SK-N-SH treated with all-trans-retinoic acid at 6 μM for 48 hours (cell line): ENCODE measurements around the gene SEC24A.

Experiments
- ATAC-seq: fragments of 200-7000 bp; cut with Tn5 transposase; 3 replicates; pipeline ENCODE4 v1.9.1; 2020; ENCODE audit warnings: mild to moderate bottlenecking, moderate library complexity
- BACH2 ChIP-seq: fragments of 250-450 bp; sonication (Bioruptor Pico); IDR thresholded peaks from 2 replicates; pipeline ENCODE4 v1.9.0; 2021; ENCODE audit warnings: mild to moderate bottlenecking, borderline replicate concordance
- CSDC2 ChIP-seq: fragments of 250-450 bp; sonication (Bioruptor Pico); IDR thresholded peaks from 2 replicates; pipeline ENCODE4 v1.5.0; 2020; ENCODE audit warnings: mild to moderate bottlenecking, moderate library complexity
- CSRNP3 ChIP-seq: fragments of 250-450 bp; sonication (Bioruptor Pico); IDR thresholded peaks from 2 replicates; pipeline ENCODE4 v1.5.1; 2021; ENCODE audit warnings: mild to moderate bottlenecking, moderate library complexity
- ESRRG ChIP-seq: fragments of 250-450 bp; sonication (Bioruptor Pico); IDR thresholded peaks from 2 replicates; pipeline ENCODE4 v1.6.1; 2021; ENCODE audit warnings: mild to moderate bottlenecking
- GLIS3 ChIP-seq: fragments of 250-450 bp; sonication (Bioruptor Pico); IDR thresholded peaks from 2 replicates; pipeline ENCODE4 v1.5.0; 2020; ENCODE audit warnings: mild to moderate bottlenecking, moderate library complexity
- OSR1 ChIP-seq: fragments of 250-450 bp; sonication (Bioruptor Pico); IDR thresholded peaks from 2 replicates; pipeline ENCODE4 v1.8.0; 2022; ENCODE audit warnings: moderate library complexity, mild to moderate bottlenecking, inconsistent platforms
- PPARA ChIP-seq: fragments of 250-450 bp; sonication (Bioruptor Pico); IDR thresholded peaks from 2 replicates; pipeline ENCODE4 v1.5.0; 2020; ENCODE audit warnings: mild to moderate bottlenecking, borderline replicate concordance
- RARB ChIP-seq: fragments of 250-450 bp; sonication (Bioruptor Pico); IDR thresholded peaks from 2 replicates; pipeline ENCODE4 v1.8.0; 2021; ENCODE audit warnings: mild to moderate bottlenecking, moderate library complexity
- SNAI2 ChIP-seq: fragments of 250-450 bp; sonication (Bioruptor Pico); IDR thresholded peaks from 2 replicates; pipeline ENCODE4 v1.5.0; 2020; ENCODE audit warnings: mild to moderate bottlenecking, moderate library complexity
- TCF4 ChIP-seq: fragments of 250-450 bp; sonication (Bioruptor Pico); IDR thresholded peaks from 2 replicates; pipeline ENCODE4 v1.8.0; 2021; ENCODE audit warnings: mild to moderate bottlenecking, moderate library complexity, borderline replicate concordance
- TOX ChIP-seq: fragments of 250-450 bp; sonication (Bioruptor Pico); IDR thresholded peaks from 2 replicates; pipeline ENCODE4 v1.8.0; 2021; ENCODE audit warnings: mild to moderate bottlenecking, moderate library complexity, borderline replicate concordance
- TSHZ2 ChIP-seq: fragments of 250-450 bp; sonication (Bioruptor Pico); IDR thresholded peaks from 2 replicates; pipeline ENCODE4 v1.5.0; 2020; ENCODE audit warnings: mild to moderate bottlenecking, moderate library complexity
- ZC3H10 ChIP-seq: fragments of 250-450 bp; sonication (Bioruptor Pico); IDR thresholded peaks from 2 replicates; pipeline ENCODE4 v1.5.1; 2021; ENCODE audit warnings: mild to moderate bottlenecking, moderate library complexity
- ZFP3 ChIP-seq: fragments of 250-450 bp; sonication (Bioruptor Pico); IDR thresholded peaks from 2 replicates; pipeline ENCODE4 v1.5.0; 2020; ENCODE audit warnings: mild to moderate bottlenecking, moderate library complexity
- ZFP30 ChIP-seq: fragments of 450-650 bp; formaldehyde crosslinking; IDR thresholded peaks from 2 replicates; pipeline ENCODE4 v1.5.0; 2022; ENCODE audit warnings: mild to moderate bottlenecking, moderate library complexity
- ZNF565 ChIP-seq: fragments of 450-650 bp; formaldehyde crosslinking; conservative IDR thresholded peaks from 2 replicates; pipeline ENCODE4 v1.5.0; 2020; ENCODE audit warnings: low read depth, mild to moderate bottlenecking, moderate library complexity
- ZNF70 ChIP-seq: fragments of 450-650 bp; formaldehyde crosslinking; IDR thresholded peaks from 2 replicates; pipeline ENCODE4 v1.5.0; 2020; ENCODE audit warnings: mild to moderate bottlenecking, moderate library complexity
- TF ChIP-seq, protein P1 (sequence below): fragments of 250-450 bp; sonication (Bioruptor Pico); IDR thresholded peaks from 2 replicates; pipeline ENCODE4 v1.5.1; 2020; ENCODE audit warnings: low read depth, mild to moderate bottlenecking, moderate library complexity
- TF ChIP-seq, protein P2 (sequence below): fragments of 250-450 bp; sonication (Bioruptor Pico); IDR thresholded peaks from 2 replicates; pipeline ENCODE4 v1.8.0; 2020; ENCODE audit warnings: mild to moderate bottlenecking, moderate library complexity, borderline replicate concordance

The SEC24A gene

DNA sequence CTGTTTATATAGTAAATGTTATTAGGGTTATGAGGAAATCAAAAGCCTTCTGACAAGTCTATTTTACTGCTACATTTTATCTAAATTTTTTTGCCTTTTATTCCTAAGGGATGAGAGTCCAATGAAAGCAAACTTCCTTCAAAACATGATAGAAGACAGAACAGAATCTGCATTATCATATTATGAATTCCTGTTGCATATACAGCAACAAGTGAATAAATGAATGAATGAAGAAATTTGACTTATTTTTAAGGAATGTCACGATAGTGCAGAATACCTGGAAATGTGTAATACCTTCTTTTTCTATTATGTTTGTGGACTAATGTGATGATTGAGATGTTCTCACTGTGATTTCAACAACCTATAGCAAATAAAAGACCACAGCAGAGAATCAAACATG lies 76.3 kb downstream of the SEC24A start:
- TF ChIP-seq TSHZ2 (CRISPR knock-in tag) = no peak
- TF ChIP-seq, protein P1, sequence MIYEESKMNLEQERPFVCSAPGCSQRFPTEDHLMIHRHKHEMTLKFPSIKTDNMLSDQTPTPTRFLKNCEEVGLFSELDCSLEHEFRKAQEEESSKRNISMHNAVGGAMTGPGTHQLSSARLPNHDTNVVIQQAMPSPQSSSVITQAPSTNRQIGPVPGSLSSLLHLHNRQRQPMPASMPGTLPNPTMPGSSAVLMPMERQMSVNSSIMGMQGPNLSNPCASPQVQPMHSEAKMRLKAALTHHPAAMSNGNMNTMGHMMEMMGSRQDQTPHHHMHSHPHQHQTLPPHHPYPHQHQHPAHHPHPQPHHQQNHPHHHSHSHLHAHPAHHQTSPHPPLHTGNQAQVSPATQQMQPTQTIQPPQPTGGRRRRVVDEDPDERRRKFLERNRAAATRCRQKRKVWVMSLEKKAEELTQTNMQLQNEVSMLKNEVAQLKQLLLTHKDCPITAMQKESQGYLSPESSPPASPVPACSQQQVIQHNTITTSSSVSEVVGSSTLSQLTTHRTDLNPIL = no peak
- TF ChIP-seq, protein P2, sequence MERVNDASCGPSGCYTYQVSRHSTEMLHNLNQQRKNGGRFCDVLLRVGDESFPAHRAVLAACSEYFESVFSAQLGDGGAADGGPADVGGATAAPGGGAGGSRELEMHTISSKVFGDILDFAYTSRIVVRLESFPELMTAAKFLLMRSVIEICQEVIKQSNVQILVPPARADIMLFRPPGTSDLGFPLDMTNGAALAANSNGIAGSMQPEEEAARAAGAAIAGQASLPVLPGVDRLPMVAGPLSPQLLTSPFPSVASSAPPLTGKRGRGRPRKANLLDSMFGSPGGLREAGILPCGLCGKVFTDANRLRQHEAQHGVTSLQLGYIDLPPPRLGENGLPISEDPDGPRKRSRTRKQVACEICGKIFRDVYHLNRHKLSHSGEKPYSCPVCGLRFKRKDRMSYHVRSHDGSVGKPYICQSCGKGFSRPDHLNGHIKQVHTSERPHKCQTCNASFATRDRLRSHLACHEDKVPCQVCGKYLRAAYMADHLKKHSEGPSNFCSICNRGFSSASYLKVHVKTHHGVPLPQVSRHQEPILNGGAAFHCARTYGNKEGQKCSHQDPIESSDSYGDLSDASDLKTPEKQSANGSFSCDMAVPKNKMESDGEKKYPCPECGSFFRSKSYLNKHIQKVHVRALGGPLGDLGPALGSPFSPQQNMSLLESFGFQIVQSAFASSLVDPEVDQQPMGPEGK (CRISPR knock-in tag) = no peak
- TF ChIP-seq ZFP30 (CRISPR knock-in tag) = no peak
- TF ChIP-seq BACH2 (CRISPR knock-in tag) = no peak
- no peak for ATAC-seq

DNA sequence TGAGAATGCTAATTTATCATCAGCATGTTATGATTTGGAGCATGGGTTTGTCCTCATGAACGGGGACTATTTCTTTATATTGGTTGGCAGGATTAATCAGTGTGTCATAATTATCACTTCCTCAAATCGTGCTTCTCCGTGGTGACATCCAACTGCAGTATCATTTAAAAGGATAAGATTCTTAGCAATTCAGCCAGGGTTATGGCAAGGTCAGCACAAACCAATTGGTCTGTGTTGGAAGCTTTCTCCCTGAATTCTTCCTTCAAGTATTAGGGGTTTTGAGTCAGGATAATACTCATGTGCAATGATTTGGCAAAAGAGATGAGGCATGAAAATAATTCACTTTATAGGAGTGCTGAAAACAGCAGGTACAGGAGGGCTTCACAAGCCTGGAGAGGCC lies 84.2 kb downstream of the SEC24A start:
- no peak for ATAC-seq
- no peak for TF ChIP-seq RARB (CRISPR knock-in tag)
- TF ChIP-seq, protein P2 (CRISPR knock-in tag) = no peak
- no peak for TF ChIP-seq ZFP30 (CRISPR knock-in tag)
- TF ChIP-seq ZC3H10 (CRISPR knock-in tag) = no peak
- no peak for TF ChIP-seq TOX
- TF ChIP-seq ZNF565 (CRISPR knock-in tag) = no peak
- TF ChIP-seq ZNF70 (CRISPR knock-in tag) = no peak
- TF ChIP-seq CSDC2 (CRISPR knock-in tag) = no peak
- TF ChIP-seq ZFP3 (CRISPR knock-in tag) = no peak
- TF ChIP-seq PPARA = no peak

- no peak for ATAC-seq
- TF ChIP-seq BACH2 (CRISPR knock-in tag) = no peak
- no peak for TF ChIP-seq ZNF70 (CRISPR knock-in tag)
- TF ChIP-seq SNAI2 = no peak
- TF ChIP-seq RARB (CRISPR knock-in tag) = no peak
- TF ChIP-seq GLIS3 (CRISPR knock-in tag) = no peak
- TF ChIP-seq ESRRG (CRISPR knock-in tag) = no peak
- TF ChIP-seq, protein P2 (CRISPR knock-in tag) = no peak
- TF ChIP-seq, protein P1 = no peak
- TF ChIP-seq TOX = no peak
- TF ChIP-seq PPARA = no peak
- no peak for TF ChIP-seq ZFP30 (CRISPR knock-in tag)
- no peak for TF ChIP-seq TCF4 (CRISPR knock-in tag)
- TF ChIP-seq OSR1 = no peak
- TF ChIP-seq ZNF565 (CRISPR knock-in tag) = no peak
- TF ChIP-seq ZFP3 (CRISPR knock-in tag) = no peak
- no peak for TF ChIP-seq CSDC2 (CRISPR knock-in tag)
- no peak for TF ChIP-seq CSRNP3 (CRISPR knock-in tag)
Measured at GRCh38 chr5:134735243-134735642, 86.7 kb downstream of the SEC24A start.
